A673 (cell line): Measurements from ENCODE around the gene AP4B1. TPM values are rescaled to one million over a fixed set of nuclear protein-coding genes. Genes with fewer than 3 reads are reported as not detected.
"Not testable (repeated sequence)": the region's sequence is repeated elsewhere in the genome, so short reads cannot be mapped to it uniquely, and the experiment has no call there.

Source experiments
- BruUV-seq: library from RNA; stranded (reverse); fragments of 400-500 nt; replicated peaks from 2 replicates; lab custom pipeline; 2021; lab: Mats Ljungman, UMichigan
- CTCF ChIA-PET: fragments of 300-600 bp; sonication (Branson Sonifier 250); formaldehyde crosslinking; loops from one replicate; lab custom pipeline; 2022; ENCODE audit warnings: antibody characterized with exemption; lab: Charles Lee
- POLR2A ChIA-PET: fragments of 300-600 bp; sonication (Branson Sonifier 250); formaldehyde crosslinking; loops from one replicate; lab custom pipeline; 2022; ENCODE audit warnings: antibody characterized with exemption; ENCODE audit not compliant: low non-redundant PET; lab: Charles Lee
- DNase-seq: peaks from one replicate; pipeline ENCODE4 v3.0.0-alpha.2; 2015; ENCODE audit warnings: low spot score
- H3K27ac ChIP-seq: fragments of 200-600 bp; sonication (generic); 2 replicates; pipeline ENCODE4 v1.5.1; 2016; ENCODE audit warnings: mixed run types, low read depth, mild to moderate bottlenecking, mixed read lengths, antibody characterized with exemption, low read length; ENCODE audit not compliant: poor library complexity, severe bottlenecking
- H3K27me3 ChIP-seq: fragments of 200-600 bp; sonication (generic); replicated peaks from 2 replicates; pipeline ENCODE4 v1.6.1; 2017; ENCODE audit warnings: mixed run types, low read depth, mild to moderate bottlenecking, mixed read lengths, antibody characterized with exemption, low read length; ENCODE audit not compliant: insufficient read depth, poor library complexity
- H3K36me3 ChIP-seq: fragments of 200-600 bp; sonication (generic); 2 replicates; pipeline ENCODE4 v1.6.1; 2016; ENCODE audit warnings: mixed run types, mild to moderate bottlenecking, mixed read lengths, antibody characterized with exemption, low read length; ENCODE audit not compliant: insufficient read depth, poor library complexity, severe bottlenecking
- H3K4me1 ChIP-seq: fragments of 200-600 bp; sonication (generic); 2 replicates; pipeline ENCODE4 v1.6.1; 2017; ENCODE audit warnings: mixed run types, mild to moderate bottlenecking, mixed read lengths, antibody characterized with exemption, low read length; ENCODE audit not compliant: insufficient read depth, poor library complexity, severe bottlenecking
- H3K4me3 ChIP-seq: fragments of 200-600 bp; sonication (generic); 2 replicates; pipeline ENCODE4 v1.5.1; 2016; ENCODE audit warnings: low read depth, mixed run types, mild to moderate bottlenecking, mixed read lengths, low read length; ENCODE audit not compliant: poor library complexity, severe bottlenecking
- H3K9me3 ChIP-seq: fragments of 200-600 bp; sonication (generic); 2 replicates; pipeline ENCODE4 v1.6.1; 2016; ENCODE audit warnings: mixed run types, low read depth, mild to moderate bottlenecking, mixed read lengths, antibody characterized with exemption, low read length; ENCODE audit not compliant: poor library complexity, severe bottlenecking
- CTCF ChIP-seq: fragments of 300-800, 200-600 bp; sonication (generic); conservative IDR thresholded peaks from 2 replicates; pipeline ENCODE4 v1.5.1; 2017; ENCODE audit warnings: low read depth, mild to moderate bottlenecking, antibody characterized with exemption, low read length, moderate library complexity, mixed read lengths
- EZH2 ChIP-seq: fragments of 200-600 bp; sonication (generic); IDR thresholded peaks from 2 replicates; pipeline ENCODE4 v1.6.1; 2017; ENCODE audit warnings: borderline replicate concordance, low read depth, mild to moderate bottlenecking, mixed read lengths, antibody characterized with exemption, low read length; ENCODE audit not compliant: poor library complexity, severe bottlenecking
- intact Hi-C: fragments of 100-400 bp; cut with micrococcal nuclease; formaldehyde crosslinking; loops from one replicate; pipeline ENCODE4 v1.10.0; 2022; ENCODE audit not compliant: unreplicated experiment
- total RNA-seq: library from RNA; stranded (reverse); gene quantifications from 2 replicates; pipeline ENCODE4 v1.2.3, GENCODE V29; 2021

The AP4B1 gene
- total RNA-seq, 1 experiment from 2014 or later, result 48.9 TPM

- H3K9me3 ChIP-seq, result peaks cover 11% of the 10 kb centered on the region
- H3K36me3 ChIP-seq, result peaks cover 18% of the 10 kb centered on the region
- CTCF ChIA-PET, result no interaction called here
- no peak overlapping the region for H3K4me3 ChIP-seq
- H3K4me1 ChIP-seq, result peaks cover 43% of the 10 kb centered on the region
- TF ChIP-seq EZH2 (no peak), CTCF (peak; percentile 56)
- no peaks in the 10 kb centered on the region for H3K27me3 ChIP-seq
- peak overlapping the region; percentile 62 for H3K27ac ChIP-seq
- POLR2A ChIA-PET, result interaction anchor here (0.5 to 0.7 kb wide), 2 partner anchors 202 to 331 kb away, joined by 3 to 11 read pairs; no protein-coding TSS in a partner anchor
- intact Hi-C loops, result no loop called here
- no TSS peak for BruUV-seq
- peak; percentile 57 for DNase-seq
Observed at GRCh38 chr1:113949007-113949406, 44.4 kb upstream of the AP4B1 start.

- Histone ChIP-seq H3K27ac (peak overlapping the region; percentile 62), H3K36me3 (peaks cover 22% of the 10 kb centered on the region), H3K9me3 (peaks cover 11% of the 10 kb centered on the region), H3K4me1 (peaks cover 42% of the 10 kb centered on the region)
- POLR2A ChIA-PET, result interaction anchor here (0.7 kb wide), 1 partner anchor 202 kb away, joined by 11 read pairs; no protein-coding TSS in a partner anchor
- BruUV-seq, H3K4me3 ChIP-seq, DNase-seq, H3K27me3 ChIP-seq, CTCF ChIA-PET, intact Hi-C loops: not testable (repeated sequence)
Observed at GRCh38 chr1:113948151-113948550, 43.6 kb upstream of the AP4B1 start.

DNA sequence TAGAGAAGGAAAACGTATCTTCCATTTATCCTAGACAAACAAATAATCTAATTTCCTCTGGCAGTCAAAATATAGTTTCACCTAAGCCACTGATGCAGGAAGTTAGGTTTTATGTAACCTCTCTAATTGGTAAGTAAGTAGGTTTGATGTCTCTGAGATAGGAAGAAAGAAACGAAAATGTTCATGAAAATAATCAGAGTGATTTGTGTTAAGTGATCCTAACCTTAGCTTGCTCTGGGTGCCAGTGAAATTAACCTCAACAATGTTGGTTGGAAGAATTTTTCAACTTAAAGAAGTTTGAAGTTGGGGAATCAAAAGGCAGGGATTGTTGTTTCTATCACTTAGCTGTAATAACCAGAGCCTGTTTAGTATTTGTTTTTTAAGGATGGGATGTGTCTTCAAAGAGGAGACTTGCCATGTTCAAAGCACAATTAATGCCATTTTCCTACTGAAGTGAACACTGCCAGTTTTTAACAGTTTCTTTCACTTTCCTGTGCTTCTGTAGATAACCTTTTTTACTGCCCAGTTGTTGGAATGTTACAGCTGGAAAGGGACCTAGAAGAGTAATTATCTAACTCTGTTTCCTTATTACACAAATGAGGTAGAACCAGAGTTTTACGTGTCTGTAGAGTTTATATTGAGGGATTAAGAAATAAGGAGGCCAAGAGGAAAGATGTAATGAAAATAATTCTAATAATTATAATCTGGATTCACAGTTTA is 42.9 kb upstream of the AP4B1 start:
- Histone ChIP-seq H3K4me3 (no peak overlapping the region), H3K9me3 (peaks cover 11% of the 10 kb centered on the region), H3K27me3 (no peaks in the 10 kb centered on the region), H3K27ac (peak overlapping the region; percentile 62), H3K4me1 (peaks cover 38% of the 10 kb centered on the region), H3K36me3 (peaks cover 28% of the 10 kb centered on the region)
- intact Hi-C loops, result no loop called here
- TSS peak; percentile 15 for BruUV-seq
- no peak for DNase-seq
- ChIA-PET POLR2A (interaction anchor here (0.6 kb wide), 1 partner anchor 14 kb away, joined by 3 read pairs; no protein-coding TSS in a partner anchor), CTCF (interaction anchor here (0.6 kb wide), 1 partner anchor 272 kb away, joined by 5 read pairs; no protein-coding TSS in a partner anchor)
- no peak for TF ChIP-seq EZH2
- no peak for TF ChIP-seq CTCF
